ENCODE data around the gene SLC41A3. TPM values are rescaled to one million over a fixed set of nuclear protein-coding genes. Genes with fewer than 3 reads are reported as not detected.

SLC41A3 gene
- 99.1 and 133 TPM in 2 replicates for total RNA-seq
- 44.2 TPM for polyA plus RNA-seq (2012)

DNA sequence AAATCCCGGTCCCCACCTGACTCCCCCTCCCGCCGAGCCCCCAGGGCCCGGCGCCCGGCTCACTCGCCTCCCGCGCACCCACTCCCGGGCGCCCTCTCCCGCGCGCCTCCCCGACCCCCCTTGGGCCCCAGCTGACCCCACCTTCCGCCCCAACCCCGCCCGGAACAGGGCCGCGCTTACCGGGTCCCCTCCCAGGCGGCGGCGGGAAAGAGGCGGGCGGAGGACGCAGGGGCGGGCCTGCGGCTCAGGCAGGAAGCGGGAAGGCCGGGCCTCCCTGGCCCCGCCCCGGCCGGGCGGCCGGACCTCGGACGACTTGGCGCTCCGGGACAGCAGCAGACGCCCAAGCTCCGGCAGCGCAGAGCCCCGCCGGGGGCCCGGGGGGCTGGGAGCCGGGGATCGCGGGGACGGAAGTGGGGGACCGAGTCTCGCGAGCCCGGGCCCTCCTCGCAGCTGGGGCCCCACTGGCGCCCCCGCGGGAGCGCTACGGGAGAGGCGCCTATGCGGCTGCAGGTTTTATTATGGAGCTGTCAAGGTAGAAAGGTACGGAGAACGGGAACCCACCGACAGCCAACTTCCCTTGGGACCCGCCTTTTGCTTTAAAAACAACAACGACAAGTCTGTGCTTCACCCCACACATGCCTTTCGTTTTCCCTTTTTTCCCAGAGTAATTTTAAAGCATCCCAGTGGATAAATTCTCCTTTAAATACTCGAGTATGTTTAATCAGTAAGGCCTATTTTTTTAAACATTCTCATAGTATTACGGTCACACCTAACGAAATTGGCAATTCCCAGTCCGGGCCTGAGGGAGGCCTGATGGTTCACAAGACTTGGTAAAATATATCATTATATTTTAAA lies at the start of gene SLC41A3:
TSS of gene SLC41A3 (minus strand) at position 212 of the 855 bp plus-strand sequence. CDS start 15,905 bp downstream, outside the sequence.
- DNase-seq (ENCODE audit: low read depth), result peak; percentile 86

GRCh38 chr3:126133606-126134005 lies 49.7 kb upstream of the SLC41A3 start:
- no peak for DNase-seq (ENCODE audit: low read depth)

DNA sequence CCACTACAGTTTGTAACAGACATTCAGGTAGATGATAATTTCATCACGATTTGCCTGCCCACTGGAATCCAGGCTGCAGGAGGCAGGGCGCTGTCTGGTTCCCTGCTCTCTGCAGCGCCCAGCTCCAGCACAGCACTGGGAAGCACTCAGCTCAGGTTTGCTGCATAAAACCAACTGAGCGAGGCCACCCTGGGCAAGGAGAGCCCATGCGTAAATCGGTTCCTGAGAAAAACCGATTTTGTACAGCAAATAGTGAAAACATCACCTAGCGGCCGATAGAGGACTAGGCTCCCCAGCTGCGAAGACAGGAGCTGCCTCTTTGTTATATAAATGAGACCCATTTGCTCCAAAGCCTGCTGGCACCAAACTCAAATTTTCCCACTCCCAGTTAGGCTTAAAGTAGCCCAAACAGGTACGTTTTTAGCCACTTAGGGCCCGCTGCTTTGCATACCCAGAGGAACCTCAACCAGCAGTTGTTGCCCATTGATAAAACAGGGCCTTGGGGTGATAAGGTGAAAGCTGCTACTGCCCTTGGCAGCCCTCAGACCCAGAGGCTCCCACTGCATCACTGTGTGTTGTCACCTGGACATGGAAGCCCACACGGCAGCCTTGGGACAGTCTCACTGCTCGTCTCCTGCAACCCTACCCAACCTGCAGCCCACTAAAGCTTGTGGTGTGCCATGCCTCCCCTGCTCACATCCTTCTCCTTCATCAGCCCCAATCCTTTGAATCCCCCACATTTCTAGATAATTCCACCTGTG lies 49.0 kb upstream of the SLC41A3 start:
- DNase-seq (ENCODE audit: low read depth), result no peak

- no peak for DNase-seq (ENCODE audit: low read depth)
Measured at GRCh38 chr3:126131881-126132750, 48.2 kb upstream of the SLC41A3 start.

GRCh38 chr3:126130981-126131745 lies 47.2 kb upstream of the SLC41A3 start:
- DNase-seq (ENCODE audit: low read depth), result peak; percentile 54

DNA sequence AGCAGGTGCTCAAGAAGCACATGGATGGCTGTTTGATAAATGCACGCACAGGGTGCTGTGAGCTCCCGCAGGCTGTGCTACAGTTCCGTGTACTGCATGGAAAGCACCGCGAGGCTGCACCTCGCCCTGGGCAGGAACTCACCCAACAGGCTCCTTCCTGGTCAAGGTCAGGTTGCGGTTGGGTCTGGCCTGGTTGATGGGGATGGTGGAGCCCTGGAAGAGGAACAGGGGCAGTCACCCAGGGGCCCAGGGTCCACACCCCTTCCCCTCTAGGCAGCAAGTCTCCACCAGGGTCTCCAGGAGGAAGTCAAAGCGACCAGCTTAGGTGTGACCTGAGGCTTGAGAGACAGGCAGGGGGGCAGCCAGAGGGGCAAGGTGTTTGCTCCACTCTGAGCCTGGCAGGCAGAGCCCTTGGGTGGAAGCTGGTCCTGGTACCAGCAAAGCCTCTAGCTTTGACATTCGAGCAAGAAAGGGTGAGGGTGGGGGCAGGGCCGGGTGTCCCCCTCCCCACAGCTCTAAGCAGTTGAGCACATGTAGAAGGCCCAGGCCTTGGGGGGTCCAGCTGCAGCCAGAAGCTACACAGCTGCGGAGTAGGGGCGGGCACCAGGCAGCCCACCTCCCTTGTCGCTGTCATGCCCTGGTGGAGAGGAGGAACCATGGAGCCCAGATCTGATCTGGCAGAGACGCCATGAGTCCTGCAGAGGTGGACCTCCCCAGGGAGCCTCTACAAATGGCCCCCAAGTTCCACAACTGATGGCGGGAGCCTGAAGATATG lies 46.3 kb upstream of the SLC41A3 start:
- no peak for DNase-seq (ENCODE audit: low read depth)

DNA sequence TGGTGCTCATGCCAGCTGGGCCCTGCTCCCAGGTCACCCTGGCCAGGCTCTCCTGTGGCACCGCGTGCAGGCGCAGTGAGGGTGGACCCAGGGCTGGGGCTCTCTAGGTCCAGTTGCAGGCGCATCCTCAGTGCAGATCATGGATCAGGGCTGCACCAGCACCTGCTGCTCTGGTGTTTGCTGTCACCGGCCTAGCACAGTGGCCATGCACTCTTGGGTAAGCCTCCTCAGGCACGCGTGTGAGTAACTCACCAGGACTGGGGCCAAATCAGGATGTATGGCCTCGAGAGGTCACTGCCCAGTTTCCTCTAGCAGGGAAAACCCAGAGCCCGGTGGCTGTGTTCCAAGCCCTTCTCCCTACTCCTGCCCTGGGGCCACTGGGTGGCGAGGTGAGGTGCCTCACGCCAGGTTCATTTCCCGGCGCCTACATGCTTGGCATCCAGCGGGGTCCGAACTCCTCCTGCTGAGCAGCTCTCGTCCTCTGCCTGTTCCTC lies 45.5 kb upstream of the SLC41A3 start:
- peak; percentile 20 for DNase-seq (ENCODE audit: low read depth)

DNA sequence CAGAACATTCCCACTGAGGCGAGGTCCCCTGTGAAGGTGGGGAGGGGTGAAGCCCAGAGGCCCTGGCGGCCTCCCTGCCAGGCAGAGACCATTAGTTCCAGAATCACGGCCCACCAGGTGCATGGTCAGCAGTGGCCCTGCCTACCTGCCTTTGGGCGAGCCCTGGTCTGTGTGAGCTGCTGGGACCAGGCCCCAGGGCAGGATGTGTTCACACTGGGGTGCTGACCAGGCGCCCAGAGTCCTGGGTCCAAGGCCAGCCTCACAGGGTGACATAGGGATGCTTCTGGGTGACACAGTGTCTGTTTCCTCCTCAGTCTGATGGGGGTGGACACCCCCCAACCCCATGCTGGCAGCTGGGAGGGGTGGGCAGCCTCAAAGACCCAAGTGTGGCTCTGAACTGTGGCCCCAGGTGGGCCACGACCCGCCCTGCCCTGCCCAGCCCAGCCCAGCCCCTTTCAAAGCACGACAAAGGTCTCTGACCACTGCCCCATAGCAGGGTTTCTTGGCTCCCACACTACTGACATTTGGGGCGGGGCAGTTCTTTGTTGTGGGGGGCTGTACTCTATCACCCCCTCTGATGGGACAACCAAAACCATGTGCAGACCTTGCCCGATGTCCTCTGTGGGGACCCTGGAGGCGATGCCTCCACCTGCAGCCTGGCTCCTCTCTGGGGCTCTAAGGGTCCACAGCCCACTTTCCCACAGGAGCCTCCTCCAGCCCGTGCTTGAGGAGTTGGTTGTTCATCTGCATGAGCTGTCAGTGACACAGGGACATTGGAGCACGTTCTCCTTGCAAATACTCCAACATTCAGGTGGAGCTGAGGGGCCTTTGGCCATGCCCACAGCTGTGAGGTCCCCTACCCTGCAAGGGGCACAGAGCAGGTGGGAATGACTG lies 44.8 kb upstream of the SLC41A3 start:
- DNase-seq (ENCODE audit: low read depth), result no peak

DNA sequence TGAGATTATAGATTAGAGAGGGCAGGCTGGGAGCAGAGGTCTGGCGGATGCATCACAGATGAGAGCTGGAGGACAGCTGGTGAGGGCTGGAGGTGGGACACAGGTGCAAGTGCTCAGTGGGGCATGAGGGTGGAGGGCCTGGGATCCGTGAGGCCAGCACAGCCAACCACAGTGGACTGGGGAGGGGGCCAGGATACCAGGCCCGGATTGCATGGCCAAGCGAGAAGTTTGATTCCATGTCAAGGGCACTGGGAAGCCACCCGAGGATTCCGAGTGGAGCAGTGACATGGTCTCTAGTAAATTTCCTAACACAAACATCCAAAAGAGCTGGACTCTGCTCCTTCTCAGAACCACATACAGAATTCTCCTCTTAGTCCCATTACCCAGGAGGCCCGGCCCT lies 44.0 kb upstream of the SLC41A3 start:
- DNase-seq (ENCODE audit: low read depth), result no peak

GRCh38 chr3:126127452-126127851 lies 43.5 kb upstream of the SLC41A3 start:
- DNase-seq (ENCODE audit: low read depth), result no peak

DNA sequence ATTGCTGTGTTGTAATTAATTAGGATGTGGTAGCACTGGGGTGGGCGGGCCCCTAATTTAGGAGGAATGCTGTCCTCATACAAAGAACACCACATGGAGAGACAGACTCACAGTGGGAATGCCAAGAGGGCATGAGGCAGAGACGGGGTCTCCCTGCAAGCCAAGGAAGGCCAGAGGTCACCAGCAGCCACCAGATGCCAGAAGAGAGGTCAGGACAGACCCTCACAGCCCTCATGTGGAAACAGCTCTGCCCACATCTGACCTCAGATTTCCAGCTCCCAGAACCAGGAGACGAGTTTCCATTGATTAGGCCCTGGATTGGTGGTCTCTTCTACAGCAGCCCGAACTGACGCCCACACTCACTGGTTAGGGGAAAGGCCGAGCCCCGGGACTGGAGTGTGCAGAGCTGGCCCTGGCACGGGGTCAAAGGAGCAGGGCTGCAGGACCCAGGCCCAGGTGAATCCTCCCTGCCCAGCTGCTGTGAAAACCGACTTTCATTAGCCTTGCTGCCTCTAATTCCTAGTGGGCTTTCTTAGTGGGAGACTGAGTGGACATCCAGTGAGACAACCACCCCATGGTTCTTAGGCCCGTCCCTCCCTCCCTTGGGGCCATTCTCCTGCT lies 43.0 kb upstream of the SLC41A3 start:
- DNase-seq (ENCODE audit: low read depth), result no peak

DNA sequence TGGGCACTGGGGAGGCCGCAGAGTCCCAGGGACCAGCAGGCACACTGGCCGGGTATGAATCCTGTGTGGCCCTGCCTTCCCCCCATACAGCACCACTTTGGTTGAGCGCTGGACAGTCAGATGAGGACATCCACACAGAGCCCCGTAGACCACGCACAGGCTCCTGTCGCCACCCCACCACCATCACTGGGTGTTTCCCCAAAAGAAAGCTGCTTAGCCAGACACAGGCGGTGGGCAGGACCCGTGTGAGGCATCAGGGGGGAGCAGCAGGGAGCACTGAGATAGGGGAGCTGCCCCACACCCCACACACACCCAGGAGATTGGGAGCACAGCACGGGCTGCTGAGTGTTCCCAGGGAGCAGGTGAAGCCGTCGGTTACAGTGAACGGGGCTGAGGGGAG lies 42.4 kb upstream of the SLC41A3 start:
- DNase-seq (ENCODE audit: low read depth), result no peak

DNA sequence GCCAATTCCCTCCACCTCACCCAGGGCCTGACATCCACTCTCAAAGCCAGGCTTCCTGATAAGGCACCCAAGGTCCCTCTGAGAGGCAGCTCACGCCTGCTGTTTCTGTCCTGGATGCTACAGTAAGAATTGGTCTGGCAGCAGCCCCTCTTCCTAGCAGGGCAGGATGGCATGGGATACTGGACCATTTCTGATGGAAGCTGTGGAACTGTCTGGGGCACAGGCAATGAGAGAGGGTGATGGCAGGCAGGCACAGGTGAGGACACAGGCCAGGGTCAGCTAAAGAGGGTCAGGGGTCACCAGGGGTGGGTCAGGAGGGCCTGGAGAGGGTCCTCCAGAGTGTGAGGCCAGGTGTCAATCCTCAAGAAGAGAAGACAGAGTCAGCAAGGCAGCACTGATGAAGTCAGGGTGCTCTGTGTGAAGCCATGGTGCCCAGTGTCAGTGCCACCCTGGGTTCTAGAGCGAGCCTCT lies 41.9 kb upstream of the SLC41A3 start:
- no peak for DNase-seq (ENCODE audit: low read depth)

- peak; percentile 10 for DNase-seq (ENCODE audit: low read depth)
Measured at GRCh38 chr3:126125341-126125740, 41.4 kb upstream of the SLC41A3 start.

- DNase-seq (ENCODE audit: low read depth), result no peak
Measured at GRCh38 chr3:126124896-126125295, 41.0 kb upstream of the SLC41A3 start.

GRCh38 chr3:126124148-126124868 lies 40.4 kb upstream of the SLC41A3 start:
- no peak for DNase-seq (ENCODE audit: low read depth)

DNA sequence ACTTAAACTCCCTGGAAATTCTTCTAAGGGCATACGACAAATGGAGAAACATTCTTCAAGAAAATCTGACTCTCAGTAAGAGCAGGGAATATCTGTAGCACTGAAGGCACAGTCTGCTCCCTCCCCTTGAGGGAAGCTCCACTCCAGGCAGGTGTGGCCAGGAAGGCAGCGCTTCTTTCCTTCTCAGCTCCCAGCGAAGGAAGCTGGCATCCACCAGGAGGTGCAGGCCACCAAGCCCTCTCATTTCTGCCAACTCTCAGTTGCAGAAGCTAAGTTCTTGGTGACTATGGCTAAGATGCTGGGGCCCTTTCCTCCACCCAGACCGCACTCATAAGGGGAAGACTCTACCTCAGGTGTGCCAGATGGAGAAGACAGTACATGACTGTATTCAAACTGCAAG lies 37.7 kb upstream of the SLC41A3 start:
- no peak for DNase-seq (ENCODE audit: low read depth)
